ENCODE data around the gene CTIF.

GRCh38 chr18:48660346-48661228 is 121.8 kb downstream of the CTIF start:
- TF ChIP-seq CTCF (IDR thresholded peaks at IDR 0.05; ENCODE audit: poor library complexity, severe bottlenecking) (no peak), REST (IDR thresholded peaks at IDR 0.05; ENCODE audit: borderline replicate concordance) (no peak), EZH2 (IDR thresholded peaks at IDR 0.05; ENCODE audit: borderline replicate concordance, insufficient read depth, low read length, poor library complexity, severe bottlenecking) (no peak), POLR2AphosphoS5 (IDR thresholded peaks at IDR 0.05) (no peak)

All from neural cell (in vitro differentiated cells).